GM23248 (cell line): Measurements from ENCODE around the gene SEMA3G.

ENCODE experiments used
- EZH2 ChIP-seq: fragments of 200-600 bp; sonication (generic); IDR thresholded peaks from 2 replicates; pipeline ENCODE4 v1.6.1; 2018; ENCODE audit warnings: antibody characterized with exemption, mild to moderate bottlenecking; ENCODE audit not compliant: insufficient read depth, poor library complexity, severe bottlenecking
- EZH2phosphoT487 ChIP-seq: fragments of 200-600 bp; sonication (generic); IDR thresholded peaks from 2 replicates; pipeline ENCODE4 v1.6.1; 2018; ENCODE audit warnings: antibody characterized with exemption, moderate library complexity, mild to moderate bottlenecking, low read depth; ENCODE audit not compliant: insufficient read depth

GRCh38 chr3:52395503-52395865 lies 49.4 kb downstream of the SEMA3G start:
- TF ChIP-seq EZH2 (no peak), EZH2phosphoT487 (no peak)
